GM06990 (cell line): ENCODE data around the gene CADM4.

Experiments used
- DNase-seq: peaks from one replicate; pipeline ENCODE4 v3.0.0-alpha.2; 2011; ENCODE audit not compliant: insufficient read length; ENCODE audit errors: extremely low read depth
- H3K27me3 ChIP-seq: replicated peaks from 2 replicates; pipeline ENCODE4 v1.6.0; 2011; ENCODE audit warnings: low read length; ENCODE audit not compliant: control insufficient read depth, insufficient read depth
- H3K36me3 ChIP-seq: 2 replicates; pipeline ENCODE4 v1.5.1; 2011; ENCODE audit warnings: low read length; ENCODE audit not compliant: control insufficient read depth, insufficient read depth
- H3K4me3 ChIP-seq: replicated peaks from 2 replicates; pipeline ENCODE4 v1.5.1; 2011; ENCODE audit warnings: low read depth, mild to moderate bottlenecking, control low read depth, low read length
- TF ChIP-seq, protein P1 (sequence below): IDR thresholded peaks from 2 replicates; pipeline ENCODE4 v1.5.1; 2011; ENCODE audit warnings: low read length, control low read depth, mild to moderate bottlenecking, inconsistent platforms; ENCODE audit not compliant: insufficient read depth, poor library complexity, severe bottlenecking

The CADM4 gene

DNA sequence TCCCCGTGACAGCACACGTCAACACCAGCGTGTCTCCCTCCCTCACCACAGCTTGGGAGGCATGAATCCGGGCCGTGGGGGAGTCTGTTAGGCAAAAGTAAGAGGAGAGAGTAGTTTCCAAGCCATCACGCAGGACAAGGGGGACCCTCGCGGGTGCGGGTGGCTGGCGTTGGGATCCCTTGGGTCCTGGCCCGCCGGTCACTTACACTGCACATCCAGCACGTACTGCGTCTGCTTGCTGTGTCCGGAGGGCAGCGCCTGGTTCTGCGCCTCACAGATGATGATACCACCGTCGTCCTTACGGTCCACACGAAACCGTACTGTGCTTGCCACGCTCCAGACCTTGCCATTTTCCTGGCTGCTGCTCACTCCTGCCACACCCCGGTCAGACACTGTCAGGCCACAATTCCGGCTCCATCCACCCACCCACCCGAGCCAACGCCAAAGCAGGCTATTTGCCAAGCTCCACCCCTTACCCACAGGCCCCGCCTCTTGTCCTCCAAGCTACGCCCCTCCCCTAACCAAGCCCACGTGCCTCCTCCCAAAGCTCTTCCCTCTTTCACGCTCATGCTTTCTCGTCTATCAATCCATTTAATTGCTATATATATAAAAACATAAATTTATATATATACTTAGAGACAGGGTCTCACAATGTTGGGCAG lies 13.6 kb downstream of the CADM4 start:
- no peak overlapping the region for H3K4me3 ChIP-seq
- no peak for DNase-seq

DNA sequence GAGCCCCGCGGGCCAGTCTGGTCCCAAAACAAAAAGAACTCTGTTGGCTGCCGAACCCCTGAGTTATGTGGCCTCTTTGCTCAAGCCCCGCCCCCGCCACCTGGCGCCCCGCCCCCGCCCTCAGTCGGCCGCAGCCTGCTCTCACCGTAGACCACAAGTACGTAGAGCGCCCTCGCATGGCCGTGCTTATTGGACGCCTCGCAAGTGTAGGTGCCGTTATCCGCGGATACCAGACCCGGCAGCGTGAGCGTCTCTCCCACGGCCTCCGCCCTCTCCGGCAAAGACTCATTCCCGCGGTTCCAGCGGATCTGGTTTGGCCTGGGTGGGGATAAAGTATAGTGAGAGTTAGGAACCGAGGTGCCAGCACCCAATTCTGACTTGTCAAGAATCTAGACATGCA lies 14.7 kb downstream of the CADM4 start:
- Histone ChIP-seq H3K36me3 (no peaks in the 10 kb centered on the region), H3K27me3 (no peaks in the 10 kb centered on the region), H3K4me3 (no peak overlapping the region)
- peak; percentile 66 for DNase-seq
- TF ChIP-seq, protein P1, sequence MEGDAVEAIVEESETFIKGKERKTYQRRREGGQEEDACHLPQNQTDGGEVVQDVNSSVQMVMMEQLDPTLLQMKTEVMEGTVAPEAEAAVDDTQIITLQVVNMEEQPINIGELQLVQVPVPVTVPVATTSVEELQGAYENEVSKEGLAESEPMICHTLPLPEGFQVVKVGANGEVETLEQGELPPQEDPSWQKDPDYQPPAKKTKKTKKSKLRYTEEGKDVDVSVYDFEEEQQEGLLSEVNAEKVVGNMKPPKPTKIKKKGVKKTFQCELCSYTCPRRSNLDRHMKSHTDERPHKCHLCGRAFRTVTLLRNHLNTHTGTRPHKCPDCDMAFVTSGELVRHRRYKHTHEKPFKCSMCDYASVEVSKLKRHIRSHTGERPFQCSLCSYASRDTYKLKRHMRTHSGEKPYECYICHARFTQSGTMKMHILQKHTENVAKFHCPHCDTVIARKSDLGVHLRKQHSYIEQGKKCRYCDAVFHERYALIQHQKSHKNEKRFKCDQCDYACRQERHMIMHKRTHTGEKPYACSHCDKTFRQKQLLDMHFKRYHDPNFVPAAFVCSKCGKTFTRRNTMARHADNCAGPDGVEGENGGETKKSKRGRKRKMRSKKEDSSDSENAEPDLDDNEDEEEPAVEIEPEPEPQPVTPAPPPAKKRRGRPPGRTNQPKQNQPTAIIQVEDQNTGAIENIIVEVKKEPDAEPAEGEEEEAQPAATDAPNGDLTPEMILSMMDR, result peak; percentile 55

More for the DNA sequence above, 13.6 kb downstream of the CADM4 start:
- Histone ChIP-seq H3K27me3 (no peaks in the 10 kb centered on the region), H3K36me3 (no peaks in the 10 kb centered on the region)
- TF ChIP-seq, protein P1, result no peak

DNA sequence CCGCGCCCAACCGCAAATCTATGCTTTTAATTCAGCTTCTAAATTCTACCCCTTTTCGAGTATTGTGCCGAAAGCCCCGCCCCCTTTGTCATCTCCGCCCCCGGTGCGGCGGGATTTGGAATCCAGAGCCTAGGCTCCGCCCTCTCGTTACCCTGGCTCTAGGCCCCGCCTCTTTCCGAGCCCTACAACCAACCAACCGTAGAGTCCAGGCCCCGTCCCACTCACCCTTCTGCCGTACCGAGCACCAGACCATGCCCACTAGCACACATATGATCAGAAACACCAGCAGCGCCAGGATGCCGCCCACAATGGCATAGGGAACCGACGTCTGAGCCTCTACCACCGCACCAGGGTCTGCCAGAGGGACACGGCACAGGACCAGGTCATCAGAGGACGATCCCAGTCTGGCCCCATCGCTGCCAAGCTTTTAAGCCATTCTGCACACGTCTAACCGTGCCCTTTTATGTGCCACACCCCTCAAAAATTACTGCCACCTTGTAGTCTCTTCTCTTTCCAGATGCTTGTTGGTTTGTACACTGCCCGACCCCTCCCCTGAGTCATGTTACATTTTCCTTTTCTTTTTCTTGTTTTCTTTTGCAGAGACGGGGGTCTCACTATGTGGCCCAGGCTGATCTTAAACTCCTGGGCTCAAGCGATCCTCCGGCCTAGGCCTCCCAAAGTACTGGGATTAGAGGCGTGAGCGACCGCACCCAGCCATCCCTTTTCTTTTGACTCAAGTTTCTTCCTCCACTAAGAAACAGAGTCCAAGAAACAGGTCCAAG lies 15.6 kb downstream of the CADM4 start:
- Histone ChIP-seq H3K4me3 (no peak overlapping the region), H3K27me3 (no peaks in the 10 kb centered on the region), H3K36me3 (no peaks in the 10 kb centered on the region)
- TF ChIP-seq, protein P1, result no peak
- DNase-seq, result no peak

DNA sequence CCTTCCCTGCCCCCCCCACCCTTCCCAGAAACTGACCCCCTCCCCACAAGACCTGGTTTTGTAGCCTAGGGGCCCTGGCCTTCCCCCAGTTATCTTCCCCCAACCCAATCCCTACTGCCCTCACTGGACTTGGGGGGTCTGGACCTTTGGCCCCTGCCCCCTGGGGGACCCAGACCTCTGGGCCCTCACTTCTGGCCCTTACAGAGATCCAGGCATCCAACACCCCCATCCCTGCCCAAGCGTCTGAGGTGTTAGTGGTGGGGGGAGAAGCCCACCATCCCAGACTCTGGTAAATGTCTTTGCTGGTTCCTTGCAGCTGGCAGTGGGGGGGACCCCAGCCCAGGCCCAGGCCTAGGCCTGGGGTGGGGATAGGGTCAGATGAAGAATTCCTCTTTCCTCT lies 16.7 kb downstream of the CADM4 start:
- TF ChIP-seq, protein P1, result no peak
- DNase-seq, result no peak
- Histone ChIP-seq H3K27me3 (no peaks in the 10 kb centered on the region), H3K36me3 (no peaks in the 10 kb centered on the region), H3K4me3 (no peak overlapping the region)

DNA sequence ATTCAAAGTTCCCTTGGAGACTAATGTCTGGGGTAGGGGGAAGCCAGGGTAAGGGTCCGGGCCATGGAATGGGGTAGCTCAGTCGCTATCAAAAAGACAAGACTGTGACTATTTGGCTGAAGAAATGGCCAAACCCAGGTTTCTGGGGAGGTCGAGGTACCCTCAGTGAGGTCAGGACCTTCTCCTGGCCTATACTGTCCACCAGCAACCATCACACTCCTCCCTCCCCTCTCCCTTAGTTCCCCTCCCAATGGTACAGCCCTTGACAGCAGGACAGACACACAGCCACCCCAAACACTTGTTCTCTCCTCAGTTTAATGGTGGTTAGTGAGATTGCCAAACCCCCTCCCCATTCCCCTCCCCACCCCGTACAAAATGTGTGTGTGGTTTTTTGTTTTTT lies 17.6 kb downstream of the CADM4 start:
- TF ChIP-seq, protein P1, result no peak
- Histone ChIP-seq H3K4me3 (no peak overlapping the region), H3K27me3 (no peaks in the 10 kb centered on the region), H3K36me3 (no peaks in the 10 kb centered on the region)
- no peak for DNase-seq
